HG03135 (cell line): ENCODE results near the gene MRFAP1L1.

Experiments
- ATAC-seq: cut with Tn5 transposase; IDR thresholded peaks from one replicate; pipeline ENCODE4 v1.9.1; 2021; ENCODE audit warnings: mild to moderate bottlenecking, moderate library complexity; ENCODE audit not compliant: unreplicated experiment

The MRFAP1L1 gene

DNA sequence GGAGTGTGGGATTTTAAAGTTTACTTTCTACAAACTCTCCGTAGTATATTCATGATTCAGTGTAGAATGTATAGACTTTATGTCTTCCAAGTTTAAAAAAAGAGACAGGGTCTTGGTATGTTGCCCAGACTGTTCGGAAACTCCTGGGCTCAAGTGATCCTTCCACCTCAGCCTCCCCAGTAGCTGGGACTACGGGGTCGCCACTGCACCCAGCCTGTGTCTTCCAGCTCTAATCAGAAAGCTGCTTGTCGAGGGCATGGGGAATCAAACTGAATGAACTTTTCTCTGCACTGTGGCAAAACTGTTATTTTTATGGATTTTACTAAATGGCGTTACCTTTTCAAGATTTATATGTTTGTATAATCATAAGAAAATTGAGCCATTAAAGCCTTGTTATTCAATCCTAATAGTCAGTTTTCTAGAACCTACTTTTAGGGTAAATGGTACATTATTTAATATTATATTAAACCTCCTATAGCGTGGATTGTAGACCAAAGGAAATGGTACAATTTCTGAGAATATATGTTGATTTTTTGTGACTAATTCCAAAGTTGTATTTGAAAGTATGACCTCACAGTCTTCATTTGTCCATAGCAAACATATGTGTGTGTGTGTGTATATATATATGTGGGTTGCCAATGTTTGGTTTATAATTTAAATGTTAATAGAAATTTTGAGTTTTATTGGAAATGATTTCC is 7.4 kb upstream of the MRFAP1L1 start:
- ATAC-seq, result no peak

DNA sequence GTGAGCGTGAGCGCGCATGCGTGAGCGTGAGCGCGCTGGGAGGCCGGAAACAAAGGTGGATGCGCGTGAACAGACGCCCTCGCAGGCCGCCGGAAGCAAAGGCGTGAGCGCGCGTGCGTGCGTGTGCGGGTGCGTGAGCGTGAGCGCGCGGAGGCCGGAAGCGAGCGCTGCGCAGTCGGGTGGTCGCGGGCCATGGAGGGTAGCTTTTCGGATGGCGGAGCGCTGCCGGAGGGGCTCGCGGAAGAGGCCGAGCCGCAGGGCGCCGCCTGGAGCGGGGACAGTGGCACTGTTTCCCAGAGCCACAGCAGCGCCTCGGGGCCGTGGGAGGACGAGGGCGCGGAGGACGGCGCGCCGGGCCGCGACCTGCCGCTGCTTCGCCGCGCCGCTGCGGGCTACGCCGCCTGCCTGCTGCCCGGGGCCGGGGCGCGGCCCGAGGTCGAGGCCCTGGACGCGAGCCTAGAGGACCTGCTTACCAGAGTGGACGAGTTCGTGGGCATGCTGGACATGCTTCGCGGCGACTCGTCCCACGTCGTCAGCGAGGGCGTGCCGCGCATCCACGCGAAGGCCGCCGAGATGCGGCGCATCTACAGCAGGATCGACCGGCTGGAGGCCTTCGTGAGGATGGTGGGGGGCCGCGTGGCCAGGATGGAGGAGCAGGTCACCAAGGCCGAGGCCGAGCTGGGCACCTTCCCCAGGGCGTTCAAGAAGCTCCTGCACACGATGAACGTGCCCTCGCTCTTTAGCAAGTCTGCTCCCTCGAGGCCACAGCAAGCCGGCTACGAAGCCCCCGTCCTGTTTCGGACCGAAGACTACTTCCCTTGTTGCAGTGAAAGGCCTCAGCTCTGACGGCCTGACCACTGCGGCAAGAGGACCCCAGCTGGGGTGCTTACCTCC is 6.6 kb upstream of the MRFAP1L1 start, which contains the start of gene BLOC1S4:
Gene BLOC1S4, plus strand, starts transcription at position 157 of the 894 bp plus-strand sequence. Its CDS starts 36 bp downstream, at position 193.
- ATAC-seq, result peak; percentile 72

- ATAC-seq, result no peak
Observed at GRCh38 chr4:6715704-6716017, 6.0 kb upstream of the MRFAP1L1 start.

- ATAC-seq, result no peak
Observed at GRCh38 chr4:6714954-6715353, 5.3 kb upstream of the MRFAP1L1 start.

GRCh38 chr4:6710996-6711395 is 1.3 kb upstream of the MRFAP1L1 start:
- no peak for ATAC-seq

GRCh38 chr4:6710282-6710681 is 617 bp upstream of the MRFAP1L1 start:
- ATAC-seq, result no peak

DNA sequence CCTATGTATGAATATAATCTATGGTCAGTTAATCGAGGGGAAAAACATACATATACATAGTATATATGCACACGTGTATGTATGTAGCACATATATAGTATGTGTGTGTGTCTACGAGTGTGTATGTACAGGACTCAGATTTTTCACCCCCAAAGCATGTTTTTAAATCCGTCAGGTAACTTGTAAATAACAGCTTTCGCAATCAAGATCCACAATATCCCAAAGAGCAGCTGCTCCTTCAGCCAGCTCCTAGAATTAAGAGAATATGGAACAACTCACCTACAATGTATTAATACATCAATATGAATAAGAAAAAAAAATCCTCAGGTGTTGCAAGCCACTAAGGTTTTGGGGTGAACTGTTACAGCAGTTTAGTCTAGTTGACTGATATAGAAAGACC is 3.5 kb downstream of the MRFAP1L1 start:
- no peak for ATAC-seq

- no peak for ATAC-seq
Observed at GRCh38 chr4:6705646-6706045, 4.0 kb downstream of the MRFAP1L1 start.

DNA sequence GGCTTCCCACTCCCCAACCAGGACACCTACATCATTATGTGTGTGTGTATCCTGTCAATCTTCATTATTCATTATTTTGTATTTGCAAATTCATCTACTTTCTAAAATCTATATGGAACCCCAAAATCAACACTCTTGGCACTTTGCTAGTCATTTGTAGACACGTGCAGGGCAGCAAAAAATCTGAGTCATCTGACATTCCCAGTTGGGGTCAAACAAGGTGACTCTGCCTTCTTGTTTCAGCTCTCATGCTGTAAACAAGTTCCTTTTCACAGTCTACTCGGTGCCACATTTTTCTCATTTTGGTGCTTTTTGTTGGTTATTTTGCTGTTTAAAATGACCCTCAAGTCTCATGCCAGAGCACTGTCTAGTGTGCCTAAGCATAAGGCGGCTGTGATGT is 5.9 kb downstream of the MRFAP1L1 start:
- ATAC-seq, result no peak

DNA sequence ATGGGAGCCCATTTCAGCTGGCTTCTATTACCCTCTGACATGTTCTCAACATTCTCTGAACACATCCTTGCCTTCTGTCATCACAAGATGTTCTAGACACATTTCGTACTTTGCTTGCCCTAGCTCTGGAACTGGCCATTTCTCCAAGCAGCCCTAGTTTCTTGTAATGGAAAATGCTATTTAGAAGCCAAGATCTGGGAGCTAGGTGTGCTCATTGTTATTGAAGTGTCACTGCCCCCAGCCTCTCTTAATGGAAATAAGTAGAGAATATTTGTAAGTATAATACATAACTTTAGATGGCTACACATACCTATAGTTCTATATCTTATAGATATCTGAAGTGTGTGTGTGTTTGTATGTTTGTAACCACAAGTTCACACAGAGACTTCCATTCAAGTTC is 6.9 kb downstream of the MRFAP1L1 start:
- ATAC-seq, result no peak

GRCh38 chr4:6701371-6701770 is 8.3 kb downstream of the MRFAP1L1 start:
- no peak for ATAC-seq

DNA sequence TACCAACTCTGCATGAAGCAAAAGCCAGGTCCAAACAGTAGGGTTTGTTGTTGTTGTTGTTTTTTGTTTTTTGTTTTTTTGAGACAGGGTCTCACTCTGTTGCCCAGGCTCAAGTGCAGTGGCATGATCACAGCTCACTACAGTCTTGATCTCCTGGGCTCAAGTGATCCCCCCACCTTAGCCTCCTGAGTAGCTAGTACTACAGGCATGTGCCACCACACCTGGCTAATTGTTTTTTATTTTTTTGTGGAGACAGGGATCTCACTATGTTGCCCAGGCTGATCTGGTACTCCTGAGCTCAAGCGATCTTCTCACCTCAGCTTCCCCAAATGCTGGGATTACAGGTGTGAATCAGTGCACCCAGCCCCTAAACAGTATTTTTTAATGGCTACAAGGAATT is 9.8 kb downstream of the MRFAP1L1 start:
- no peak for ATAC-seq

DNA sequence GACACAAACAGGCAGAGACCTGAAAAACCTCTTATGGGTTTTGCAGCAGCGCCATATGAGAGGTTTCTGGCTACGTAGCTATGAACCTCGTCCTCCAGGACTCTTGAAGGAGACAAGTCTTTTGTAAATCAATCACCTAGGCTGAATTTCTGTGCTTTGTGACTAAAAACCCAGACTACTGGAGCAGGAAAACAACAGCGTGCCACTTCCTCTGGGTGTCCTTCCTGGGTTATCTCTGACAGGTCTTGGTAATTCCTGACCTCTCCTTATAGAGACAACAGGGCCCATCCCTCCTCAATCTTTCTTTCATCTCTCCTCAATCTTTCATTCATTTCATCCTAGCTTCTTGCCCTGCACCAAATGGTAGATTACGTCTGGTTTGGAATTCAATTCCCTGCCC is 10.3 kb downstream of the MRFAP1L1 start:
- ATAC-seq, result no peak

GRCh38 chr4:6697131-6697530 is 12.5 kb downstream of the MRFAP1L1 start:
- no peak for ATAC-seq

DNA sequence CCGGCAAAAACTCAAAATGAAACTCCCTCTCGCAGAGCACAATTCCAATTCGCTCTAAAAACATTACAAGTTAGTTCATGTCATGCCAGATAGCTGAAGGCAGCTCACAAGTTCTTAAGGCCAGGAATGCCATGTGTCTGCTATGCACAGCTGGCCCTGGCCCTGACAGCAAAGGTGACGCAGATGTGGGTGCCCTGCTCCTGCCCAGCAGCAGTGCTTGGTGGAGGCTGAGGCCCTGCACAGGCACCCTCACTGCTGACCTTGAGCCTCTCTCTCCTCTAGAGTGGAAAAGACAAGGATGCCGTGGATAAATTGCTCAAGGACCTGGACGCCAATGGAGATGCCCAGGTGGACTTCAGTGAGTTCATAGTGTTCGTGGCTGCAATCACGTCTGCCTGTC is 13.1 kb downstream of the MRFAP1L1 start:
- ATAC-seq, result no peak

DNA sequence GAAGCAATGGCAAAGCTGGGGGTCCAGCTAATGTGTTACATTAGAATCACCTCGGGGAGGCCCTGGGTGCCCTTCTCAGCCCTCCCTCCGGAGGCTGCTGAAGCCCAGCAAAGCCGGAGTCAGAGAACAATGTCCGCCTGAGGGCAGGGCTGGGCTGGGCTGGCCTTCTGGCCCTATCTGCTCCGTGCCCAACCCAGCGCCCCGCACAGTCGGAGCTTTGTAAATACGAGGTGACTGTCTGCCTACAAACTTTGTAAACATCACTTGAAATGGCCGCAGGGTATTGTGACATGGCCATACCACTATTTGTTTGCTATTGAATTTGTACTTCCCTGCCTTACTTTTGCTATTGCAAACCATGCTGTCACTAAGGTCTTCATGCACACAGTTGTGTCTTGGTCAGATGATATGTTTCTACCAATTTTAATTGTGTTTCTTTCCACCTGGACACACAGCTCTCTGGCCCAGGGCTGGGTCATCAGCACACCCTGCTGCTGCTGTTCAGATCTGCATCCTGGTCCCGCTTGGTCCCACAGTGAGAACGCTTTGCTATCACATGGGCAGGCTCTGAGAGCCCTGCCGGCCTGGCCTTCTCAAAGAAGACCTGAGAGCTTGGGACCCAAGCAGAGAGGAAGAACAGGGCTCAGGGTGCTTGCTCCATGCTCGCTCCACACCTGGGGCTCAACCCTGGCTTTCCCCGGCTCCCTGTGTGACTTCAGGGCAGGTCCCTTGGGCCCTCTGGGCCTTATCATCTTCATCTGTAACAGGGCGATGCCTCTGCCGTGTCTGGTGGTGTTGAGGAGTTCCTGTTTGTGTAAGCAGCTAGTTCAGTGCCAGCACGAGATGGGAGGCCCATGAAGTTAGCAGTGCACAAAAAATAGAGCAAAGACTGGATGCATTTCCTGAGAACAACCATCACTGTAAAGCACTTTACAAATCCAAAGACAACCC is 13.7 kb downstream of the MRFAP1L1 start:
- no peak for ATAC-seq

DNA sequence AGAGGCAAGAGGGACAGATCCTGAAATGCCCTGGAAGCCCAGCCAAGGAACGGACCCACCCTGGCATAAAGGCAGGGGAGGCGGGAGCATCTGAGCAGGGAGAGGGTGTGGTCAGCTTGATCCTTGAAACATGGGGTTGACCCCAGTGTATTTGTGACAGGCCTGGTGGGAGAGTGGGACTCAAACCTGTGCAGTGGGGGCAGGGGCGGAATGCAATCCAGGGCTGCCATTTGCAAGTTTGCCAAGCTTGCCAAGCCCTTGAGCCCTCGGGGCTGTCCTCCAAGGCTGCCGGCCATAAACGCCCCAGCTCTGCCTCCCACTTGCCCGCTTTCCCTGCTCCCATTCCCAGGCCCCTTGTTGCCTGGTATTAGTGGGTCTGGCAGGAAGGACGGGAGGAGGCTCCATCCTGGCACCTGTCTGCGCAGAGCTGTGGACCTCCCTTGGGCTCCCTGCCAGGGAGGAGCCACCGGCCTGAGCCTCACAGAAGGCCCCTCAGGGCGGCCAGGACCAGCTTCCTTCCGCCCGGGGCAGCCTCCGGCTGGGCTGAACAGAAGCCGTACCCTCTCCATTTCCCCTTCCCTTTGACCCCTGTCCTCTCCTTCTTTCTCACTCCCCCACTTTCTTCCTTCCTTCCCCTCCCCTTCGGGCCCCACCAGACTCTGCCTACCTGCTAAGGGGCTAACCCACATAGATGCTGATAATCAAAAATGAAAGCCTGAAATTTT is 15.3 kb downstream of the MRFAP1L1 start:
- ATAC-seq, result no peak

- no peak for ATAC-seq
Observed at GRCh38 chr4:6693231-6694176, 16.2 kb downstream of the MRFAP1L1 start, which contains the start of gene S100P. Gene S100P, plus strand, starts transcription at chr4:6693878. Its CDS starts 55 bp downstream, at chr4:6693933.

- no peak for ATAC-seq
Observed at GRCh38 chr4:6692806-6693205, 16.9 kb downstream of the MRFAP1L1 start.
